Ishikawa (cell line): ENCODE measurements around the gene UBE2M.
A peak's percentile ranks its signal among the peaks of the same experiment; 100 is the strongest.

Experiments used
- CEBPB ChIP-seq: IDR thresholded peaks from 2 replicates; pipeline ENCODE4 v1.6.1; 2012
- CREB1 ChIP-seq: IDR thresholded peaks from 2 replicates; pipeline ENCODE4 v1.6.1; 2012; ENCODE audit warnings: low read depth
- EGR1 ChIP-seq: IDR thresholded peaks from 2 replicates; pipeline ENCODE4 v1.6.1; 2012
- EP300 ChIP-seq: IDR thresholded peaks from 2 replicates; pipeline ENCODE4 v1.6.1; 2012; ENCODE audit warnings: borderline replicate concordance
- FOXM1 ChIP-seq: IDR thresholded peaks from 2 replicates; pipeline ENCODE4 v1.6.1; 2012; ENCODE audit warnings: low read depth, borderline replicate concordance
- MAX ChIP-seq: IDR thresholded peaks from 2 replicates; pipeline ENCODE4 v1.6.1; 2012
- NFIC ChIP-seq: IDR thresholded peaks from 2 replicates; pipeline ENCODE4 v1.6.1; 2012
- RAD21 ChIP-seq: IDR thresholded peaks from 2 replicates; pipeline ENCODE4 v1.6.1; 2012; ENCODE audit warnings: low read depth
- REST ChIP-seq: IDR thresholded peaks from 2 replicates; pipeline ENCODE4 v1.6.1; 2012; ENCODE audit warnings: low read depth, mild to moderate bottlenecking
- TAF1 ChIP-seq: IDR thresholded peaks from 2 replicates; pipeline ENCODE4 v1.6.1; 2012; ENCODE audit warnings: low read depth, mild to moderate bottlenecking
- TCF12 ChIP-seq: IDR thresholded peaks from 2 replicates; pipeline ENCODE4 v1.6.1; 2012; ENCODE audit warnings: low read depth
- TEAD4 ChIP-seq: IDR thresholded peaks from 2 replicates; pipeline ENCODE4 v1.6.1; 2012
- USF1 ChIP-seq: IDR thresholded peaks from 2 replicates; pipeline ENCODE4 v1.6.1; 2012
- YY1 ChIP-seq: IDR thresholded peaks from 2 replicates; pipeline ENCODE4 v1.6.1; 2012; ENCODE audit warnings: low read depth
- ZBTB7A ChIP-seq: IDR thresholded peaks from 2 replicates; pipeline ENCODE4 v1.6.1; 2012; ENCODE audit warnings: low read depth

The UBE2M gene

GRCh38 chr19:58514564-58515022 is 43.8 kb downstream of the UBE2M start:
- TF ChIP-seq YY1: no peak
- no peak for TF ChIP-seq CEBPB
- TF ChIP-seq TCF12: no peak
- TF ChIP-seq ZBTB7A: no peak
- no peak for TF ChIP-seq RAD21
- no peak for TF ChIP-seq CREB1
- TF ChIP-seq EP300: no peak
- TF ChIP-seq USF1: no peak
- TF ChIP-seq NFIC: no peak
- no peak for TF ChIP-seq TEAD4
- TF ChIP-seq EGR1: no peak
- TF ChIP-seq MAX: no peak
- TF ChIP-seq FOXM1: no peak
- TF ChIP-seq TAF1: no peak

- TF ChIP-seq FOXM1: no peak
- no peak for TF ChIP-seq CREB1
- no peak for TF ChIP-seq TCF12
- 0 out of 2 replicates have a peak, but pooled peaks have one; percentile 40 for TF ChIP-seq EP300
- no peak for TF ChIP-seq REST
- peak; percentile 49; the same call in 1 of the 2 replicates for TF ChIP-seq EGR1
- TF ChIP-seq TAF1: no peak
- peak; percentile 95 for TF ChIP-seq MAX
- peak; percentile 81 for TF ChIP-seq YY1
- peak; percentile 67; the same call in 1 of the 2 replicates for TF ChIP-seq RAD21
- peak; percentile 15; the same call in 1 of the 2 replicates for TF ChIP-seq TEAD4
- TF ChIP-seq ZBTB7A: 0 out of 2 replicates have a peak, but pooled peaks have one; percentile 18
- TF ChIP-seq USF1: peak; percentile 57; the same call in 1 of the 2 replicates
Measured at GRCh38 chr19:58513694-58514563, 44.5 kb downstream of the UBE2M start.

GRCh38 chr19:58513213-58513693 is 45.2 kb downstream of the UBE2M start:
- TF ChIP-seq MAX (no peak), CEBPB (no peak)

- TF ChIP-seq USF1: no peak
- no peak for TF ChIP-seq CEBPB
- TF ChIP-seq MAX: no peak
- TF ChIP-seq EGR1: no peak
- TF ChIP-seq EP300: no peak
- no peak for TF ChIP-seq REST
- TF ChIP-seq CREB1: no peak
- TF ChIP-seq ZBTB7A: no peak
- no peak for TF ChIP-seq TAF1
- no peak for TF ChIP-seq RAD21
- no peak for TF ChIP-seq FOXM1
- no peak for TF ChIP-seq TEAD4
- TF ChIP-seq NFIC: no peak
- no peak for TF ChIP-seq TCF12
- no peak for TF ChIP-seq YY1
Measured at GRCh38 chr19:58511353-58512208, 46.8 kb downstream of the UBE2M start, which contains the start of gene SLC27A5. SLC27A5 (minus strand) TSS chr19:58511992; CDS start chr19:58511955, 37 bp downstream.
